Hepatocyte (in vitro differentiated cells): ENCODE results near the gene AP5Z1.

Experiments used
- CTCF ChIP-seq: fragments of 200-600 bp; sonication (generic); IDR thresholded peaks from 2 replicates; pipeline ENCODE4 v1.5.1; 2016; ENCODE audit warnings: antibody characterized with exemption, mild to moderate bottlenecking; ENCODE audit not compliant: poor library complexity
- EZH2 ChIP-seq: fragments of 200-600 bp; sonication (generic); IDR thresholded peaks from 2 replicates; pipeline ENCODE4 v1.6.1; 2016; ENCODE audit warnings: antibody characterized with exemption, mild to moderate bottlenecking, borderline replicate concordance

- TF ChIP-seq EZH2 (no peak), CTCF (no peak)
Observed at GRCh38 chr7:4786015-4786414, 10.6 kb downstream of the AP5Z1 start.
